Measurements from ENCODE around the gene APOBEC3G.

DNA sequence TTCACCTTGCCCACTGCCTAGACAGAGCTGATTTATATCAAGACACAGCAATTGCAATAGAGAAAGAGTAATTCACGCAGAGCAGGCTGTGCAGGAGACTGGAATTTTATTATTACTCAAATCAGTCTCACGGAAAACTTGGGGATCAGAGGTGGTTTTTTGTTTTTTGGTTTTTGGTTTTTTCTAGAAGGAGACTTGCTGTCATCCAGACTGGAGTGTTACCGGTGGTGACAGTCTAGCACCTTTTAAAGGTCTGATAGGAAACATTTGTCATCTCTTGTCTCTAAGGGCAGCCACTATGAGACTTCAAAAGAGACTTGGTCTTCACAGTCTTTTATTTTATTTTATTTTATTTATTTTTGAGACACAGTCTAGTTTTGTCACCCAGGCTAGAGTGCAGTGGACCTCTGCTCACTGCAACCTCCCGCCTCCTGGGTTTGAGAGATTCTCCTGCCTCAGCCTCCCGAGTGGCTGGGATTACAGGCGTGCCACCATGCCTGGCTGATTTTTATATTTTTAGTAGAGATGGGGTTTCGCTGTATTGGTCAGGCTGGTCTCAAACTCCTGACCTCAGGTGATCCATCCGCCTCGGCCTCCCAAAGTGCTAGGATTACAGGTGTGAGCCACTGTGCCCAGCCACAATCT lies 39.0 kb downstream of the APOBEC3G start:
- no peak for TF ChIP-seq POLR2A (IDR thresholded peaks at IDR 0.05)
- TF ChIP-seq, protein P1, sequence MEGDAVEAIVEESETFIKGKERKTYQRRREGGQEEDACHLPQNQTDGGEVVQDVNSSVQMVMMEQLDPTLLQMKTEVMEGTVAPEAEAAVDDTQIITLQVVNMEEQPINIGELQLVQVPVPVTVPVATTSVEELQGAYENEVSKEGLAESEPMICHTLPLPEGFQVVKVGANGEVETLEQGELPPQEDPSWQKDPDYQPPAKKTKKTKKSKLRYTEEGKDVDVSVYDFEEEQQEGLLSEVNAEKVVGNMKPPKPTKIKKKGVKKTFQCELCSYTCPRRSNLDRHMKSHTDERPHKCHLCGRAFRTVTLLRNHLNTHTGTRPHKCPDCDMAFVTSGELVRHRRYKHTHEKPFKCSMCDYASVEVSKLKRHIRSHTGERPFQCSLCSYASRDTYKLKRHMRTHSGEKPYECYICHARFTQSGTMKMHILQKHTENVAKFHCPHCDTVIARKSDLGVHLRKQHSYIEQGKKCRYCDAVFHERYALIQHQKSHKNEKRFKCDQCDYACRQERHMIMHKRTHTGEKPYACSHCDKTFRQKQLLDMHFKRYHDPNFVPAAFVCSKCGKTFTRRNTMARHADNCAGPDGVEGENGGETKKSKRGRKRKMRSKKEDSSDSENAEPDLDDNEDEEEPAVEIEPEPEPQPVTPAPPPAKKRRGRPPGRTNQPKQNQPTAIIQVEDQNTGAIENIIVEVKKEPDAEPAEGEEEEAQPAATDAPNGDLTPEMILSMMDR (IDR thresholded peaks at IDR 0.05), result no peak

All from adrenal gland (tissue), 5 donors.